ENCODE results near the gene GATAD2A. TPM values are rescaled to one million over a fixed set of nuclear protein-coding genes. Genes with fewer than 3 reads are reported as not detected.
"Not testable (repeated sequence)": the region's sequence is repeated elsewhere in the genome, so short reads cannot be mapped to it uniquely, and the experiment has no call there.

GATAD2A gene
- polyA plus RNA-seq, 4 donors: 38.3 to 53.4 (median 48.4) TPM

DNA sequence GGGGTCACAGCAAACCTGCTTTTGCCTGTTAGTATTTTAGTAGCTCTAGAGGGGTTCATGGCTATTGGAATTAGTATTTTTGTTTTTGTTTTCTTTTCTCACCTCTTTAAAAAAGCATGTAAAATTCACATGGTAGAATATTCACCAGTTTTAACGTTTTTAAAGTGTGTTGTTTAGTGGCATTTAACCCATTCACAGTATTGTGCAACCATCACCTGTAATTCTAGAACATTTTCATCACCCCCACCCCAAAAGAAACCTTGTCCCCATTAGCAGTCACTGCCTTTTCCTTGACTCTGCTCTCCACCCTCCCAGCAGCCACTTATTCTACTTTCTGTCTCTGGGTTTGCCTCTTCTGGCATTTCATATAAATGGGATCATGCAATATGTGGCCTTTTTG, 39.8 kb downstream of the GATAD2A start:
- DNase-seq (ENCODE audit: low read depth in 4 of 4, low spot score in 3 of 4): no peak

DNA sequence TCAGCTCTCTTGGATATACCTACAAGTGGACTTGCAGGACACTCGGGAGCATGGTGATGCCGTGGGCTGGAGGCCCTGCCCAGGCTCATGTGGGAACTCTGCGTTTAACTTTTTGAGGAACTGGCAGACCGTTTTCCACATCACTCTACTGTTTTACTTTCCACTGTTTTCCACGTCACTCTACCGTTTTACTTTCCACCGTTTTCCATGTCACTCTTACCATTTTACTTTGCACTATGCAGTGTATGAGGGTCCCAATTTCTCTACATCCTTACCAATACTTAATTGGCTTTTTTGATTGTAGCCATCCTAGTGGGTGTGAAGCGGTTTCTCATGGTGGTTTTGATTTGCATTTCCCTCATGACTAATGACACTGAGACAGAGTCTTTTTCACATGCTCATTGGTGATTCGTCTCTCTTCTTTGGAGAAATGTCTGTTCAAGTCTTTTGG, 40.5 kb downstream of the GATAD2A start:
- no peak for DNase-seq (ENCODE audit: low read depth in 4 of 4, low spot score in 3 of 4)

DNA sequence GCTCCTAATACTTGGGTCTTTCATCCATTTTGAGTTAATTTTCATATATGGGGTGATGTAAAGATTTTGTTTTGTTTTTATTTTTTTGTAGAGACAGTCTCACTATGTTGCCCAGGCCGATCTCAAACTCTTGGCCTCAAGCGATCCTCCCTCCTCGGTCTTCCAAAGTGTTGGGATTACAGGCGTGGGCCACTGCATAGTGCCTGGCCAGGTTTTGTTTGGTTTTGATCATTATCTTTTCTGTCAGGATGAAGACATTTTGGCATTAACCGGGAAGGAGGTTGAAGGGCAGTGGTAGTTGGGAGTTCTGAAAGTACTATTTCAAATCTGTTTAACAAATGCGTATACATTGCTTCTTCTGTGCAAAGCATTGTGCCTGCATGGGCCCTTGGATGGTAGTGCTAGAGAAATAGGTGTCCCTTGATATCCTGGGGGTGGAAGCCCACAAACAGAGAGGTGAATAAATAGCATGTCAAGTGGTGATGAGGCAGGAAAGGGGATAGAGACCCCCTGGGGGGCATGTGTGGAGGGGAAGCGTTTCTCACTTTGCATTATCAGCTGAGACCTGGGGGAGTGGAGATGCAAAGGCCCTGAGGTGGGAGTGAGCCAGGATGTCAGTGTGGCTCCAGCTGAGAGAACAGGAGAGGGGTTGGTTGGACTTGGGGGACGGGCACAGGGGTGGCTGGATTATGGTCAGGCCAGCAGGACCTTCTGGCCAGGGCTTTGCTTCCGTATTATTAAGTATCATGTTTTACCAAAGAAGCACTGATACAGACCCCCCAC, 41.4 kb downstream of the GATAD2A start:
- DNase-seq (ENCODE audit: low read depth in 4 of 4, low spot score in 3 of 4): no peak

DNA sequence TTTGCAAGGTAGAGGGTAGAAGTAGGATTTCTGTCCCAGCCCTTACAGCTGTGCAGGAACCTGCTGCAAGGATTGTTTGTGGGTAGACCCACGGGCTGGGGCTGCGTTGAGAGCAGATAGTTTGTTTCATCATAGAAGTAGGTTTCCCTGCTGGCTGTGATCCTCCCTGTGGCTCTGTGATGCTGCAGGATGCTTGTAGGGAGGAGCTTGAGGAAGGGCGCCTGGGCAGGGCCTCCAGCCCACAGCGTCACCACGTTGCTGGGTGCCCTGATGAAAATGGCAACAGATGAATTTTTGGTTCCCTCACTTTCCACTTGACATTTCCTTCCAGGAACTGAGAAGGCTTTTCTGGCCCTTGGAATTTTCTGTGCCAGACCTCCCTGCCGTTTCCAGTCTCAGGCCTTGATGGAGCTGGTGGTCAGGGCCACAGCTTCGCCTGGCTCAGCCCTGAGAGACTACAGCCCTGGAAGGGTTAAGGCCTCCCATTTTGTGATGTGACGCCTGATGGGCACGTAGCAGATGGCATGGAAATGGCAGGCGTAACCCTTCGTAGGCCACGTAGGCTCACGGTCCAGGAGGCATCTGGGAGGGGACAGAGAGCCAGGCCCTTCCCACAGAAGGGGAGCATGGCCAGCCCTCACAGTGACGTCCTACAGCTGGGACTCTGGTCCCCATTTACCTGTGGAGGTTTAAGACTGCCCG, 42.2 kb downstream of the GATAD2A start:
- no peak for DNase-seq (ENCODE audit: low read depth in 4 of 4, low spot score in 3 of 4)

DNA sequence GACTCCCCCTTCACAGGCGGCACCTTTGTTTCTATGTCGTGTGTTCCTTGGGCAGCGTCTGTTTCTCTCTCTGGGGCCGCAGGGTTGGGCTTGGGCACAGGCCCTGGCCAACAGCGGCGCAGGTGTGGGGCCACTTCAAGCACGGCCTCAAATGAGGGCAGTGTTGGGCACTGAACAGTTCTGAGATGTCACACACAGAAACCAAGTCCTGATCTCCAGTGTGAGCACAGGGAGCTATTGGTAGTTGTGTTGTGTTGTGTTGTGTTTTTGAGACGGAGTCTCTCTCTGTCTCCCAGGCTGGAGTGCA, 42.7 kb downstream of the GATAD2A start:
- DNase-seq (ENCODE audit: low read depth in 4 of 4, low spot score in 3 of 4): no peak

DNA sequence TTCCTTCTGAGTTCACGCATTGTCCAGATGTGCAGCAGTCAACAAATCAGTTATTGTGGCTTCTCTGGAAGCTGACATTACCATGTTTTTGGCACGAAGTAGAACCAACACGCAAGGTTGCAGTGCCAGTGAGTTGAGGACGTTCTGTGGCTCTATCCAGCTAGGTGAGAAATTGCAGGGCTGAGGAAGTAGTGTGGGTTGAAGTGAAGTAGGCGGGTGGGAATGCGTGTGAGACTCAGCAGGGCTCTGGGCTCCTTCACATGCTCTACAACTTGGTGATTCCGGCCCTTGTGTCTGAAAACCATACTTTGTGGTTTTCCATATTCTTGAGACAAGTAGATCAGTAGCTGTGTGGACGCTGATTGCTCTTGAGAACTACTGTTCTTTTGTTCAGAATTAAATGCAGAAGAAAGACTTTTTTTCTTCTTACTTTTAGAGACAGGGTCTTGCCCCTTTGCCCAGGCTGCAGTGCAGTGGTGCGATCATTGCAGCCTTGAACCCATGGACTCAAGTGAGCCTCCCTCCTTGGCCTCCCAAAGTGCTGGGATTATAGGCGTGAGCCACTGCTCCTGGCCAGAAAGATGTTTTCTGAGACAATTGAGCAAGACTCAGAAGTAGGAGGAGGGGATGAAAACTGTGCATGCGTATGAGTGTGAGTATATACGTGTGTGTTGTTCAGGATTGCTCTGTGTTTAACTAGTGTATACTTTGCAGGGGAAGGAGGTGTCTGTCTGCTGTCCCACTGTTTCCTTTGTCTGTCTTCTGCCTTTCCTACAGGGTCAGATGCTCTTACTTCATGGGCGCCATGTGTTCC, 46.2 kb downstream of the GATAD2A start:
- no peak for DNase-seq (ENCODE audit: low read depth in 4 of 4, low spot score in 3 of 4)

DNA sequence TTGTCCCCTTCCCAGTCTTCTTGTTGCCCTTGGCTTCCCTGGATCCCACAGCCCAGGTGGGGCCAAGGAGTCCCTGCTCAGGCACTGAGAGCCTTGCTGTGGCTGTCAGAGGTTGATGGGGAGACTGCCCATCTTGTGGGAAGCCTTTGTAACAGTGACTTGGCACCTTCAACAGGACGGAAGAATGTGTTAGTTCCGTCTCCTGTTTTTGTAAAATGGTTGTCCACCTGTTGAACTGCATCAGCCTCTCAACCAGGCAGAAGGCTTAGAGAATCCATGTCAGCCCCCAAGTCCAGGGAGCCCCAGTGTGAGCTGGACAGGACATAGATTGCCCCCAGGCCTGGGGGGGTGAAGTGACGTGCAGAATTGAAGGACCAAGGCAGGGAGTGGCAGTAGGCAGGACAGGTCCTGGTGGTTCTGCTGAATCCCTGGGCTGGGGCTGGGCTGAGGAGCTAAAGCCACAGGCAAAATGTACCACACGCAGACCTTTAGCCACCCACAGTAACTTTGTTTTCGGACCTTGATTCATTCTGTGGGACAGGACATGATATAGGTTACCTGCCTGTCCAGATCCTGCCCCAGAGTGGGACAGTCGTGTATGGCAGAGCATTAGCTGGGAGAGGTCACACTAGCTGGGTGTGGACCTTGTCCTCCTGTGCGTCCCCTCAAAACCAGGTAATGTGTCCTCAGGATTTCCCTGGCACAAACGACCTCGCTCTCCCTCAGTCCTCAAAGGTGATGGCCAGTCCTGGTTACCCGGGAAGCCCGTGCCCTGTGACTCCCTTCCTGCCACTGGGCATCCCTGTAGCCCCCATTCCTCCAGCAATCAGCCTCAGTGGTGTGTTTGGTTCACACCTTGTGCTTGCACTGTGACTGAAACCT, 47.0 kb downstream of the GATAD2A start:
- DNase-seq (ENCODE audit: low read depth in 4 of 4, low spot score in 3 of 4): no peak

DNA sequence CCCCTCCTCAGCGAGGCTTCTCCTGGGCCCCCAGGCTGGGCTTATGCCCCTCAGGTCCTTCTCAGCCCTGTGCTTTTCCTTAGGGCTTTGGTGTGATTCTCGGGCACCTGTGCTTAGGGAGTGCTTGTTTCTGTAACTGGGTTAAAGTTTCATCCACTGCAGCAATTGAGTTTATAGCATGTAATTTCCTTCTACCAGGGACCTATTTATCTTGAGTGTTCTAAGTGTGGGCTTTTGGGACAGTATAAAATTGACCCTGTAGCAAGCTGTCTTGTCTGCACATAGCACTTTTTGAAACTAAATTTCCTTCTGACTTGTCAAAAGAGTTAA, 47.6 kb downstream of the GATAD2A start:
- no peak for DNase-seq (ENCODE audit: low read depth in 4 of 4, low spot score in 3 of 4)

DNA sequence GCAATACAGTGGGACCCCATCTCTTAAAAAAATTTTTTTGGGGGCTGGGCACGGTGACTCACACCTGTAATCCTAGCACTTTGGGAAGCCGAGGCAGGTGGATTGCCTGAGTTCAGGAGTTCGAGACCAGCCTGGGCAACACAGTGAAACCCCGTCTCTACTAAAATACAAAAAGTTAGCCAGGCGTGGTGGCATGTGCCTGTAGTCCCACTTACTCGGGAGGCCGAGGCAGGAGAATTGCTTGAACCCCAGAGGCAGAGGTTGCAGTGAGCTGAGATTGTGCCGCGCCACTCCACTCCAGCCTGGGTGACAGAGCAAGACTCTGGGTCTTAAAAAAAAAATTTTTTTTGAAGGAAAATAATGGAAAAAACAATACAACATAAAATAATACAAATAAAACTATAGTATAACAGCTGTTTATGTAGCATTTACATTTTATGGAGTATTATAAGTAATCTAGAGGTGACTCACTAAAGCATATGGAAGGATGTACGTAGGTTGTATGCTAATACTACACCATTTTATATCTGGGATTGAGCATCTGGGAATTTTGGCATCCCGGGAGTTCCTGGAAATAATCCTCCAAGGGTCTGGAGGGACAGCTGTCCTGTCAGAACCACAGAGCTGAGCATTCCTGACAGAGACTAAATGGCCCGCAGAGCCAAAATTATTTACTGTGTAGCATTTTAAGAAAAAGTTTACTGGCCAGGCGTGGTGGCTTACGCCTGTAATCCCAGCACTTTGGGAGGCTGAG, 49.9 kb downstream of the GATAD2A start:
- DNase-seq (ENCODE audit: low read depth in 4 of 4, low spot score in 3 of 4): not testable (repeated sequence)

DNA sequence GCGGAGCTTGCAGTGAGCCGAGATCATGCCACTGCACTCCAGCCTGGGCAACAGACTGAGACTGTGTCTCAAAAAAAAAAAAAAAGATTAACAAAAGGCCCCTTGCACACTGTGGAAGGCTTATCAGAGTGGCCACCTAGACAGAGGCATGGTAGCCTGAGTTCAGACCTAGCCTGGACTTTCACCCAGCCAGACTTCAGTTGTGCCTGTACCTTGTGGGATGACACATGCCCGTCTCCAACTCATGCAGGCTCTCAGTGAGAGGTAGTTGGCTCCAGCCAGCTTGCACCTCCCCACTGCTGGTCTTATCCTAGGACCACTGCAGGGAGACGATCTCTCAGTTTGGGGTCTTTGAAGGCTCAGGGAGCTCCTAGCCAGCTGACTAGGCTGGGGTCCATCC, 52.2 kb downstream of the GATAD2A start:
- no peak for DNase-seq (ENCODE audit: low read depth in 4 of 4, low spot score in 3 of 4)

DNA sequence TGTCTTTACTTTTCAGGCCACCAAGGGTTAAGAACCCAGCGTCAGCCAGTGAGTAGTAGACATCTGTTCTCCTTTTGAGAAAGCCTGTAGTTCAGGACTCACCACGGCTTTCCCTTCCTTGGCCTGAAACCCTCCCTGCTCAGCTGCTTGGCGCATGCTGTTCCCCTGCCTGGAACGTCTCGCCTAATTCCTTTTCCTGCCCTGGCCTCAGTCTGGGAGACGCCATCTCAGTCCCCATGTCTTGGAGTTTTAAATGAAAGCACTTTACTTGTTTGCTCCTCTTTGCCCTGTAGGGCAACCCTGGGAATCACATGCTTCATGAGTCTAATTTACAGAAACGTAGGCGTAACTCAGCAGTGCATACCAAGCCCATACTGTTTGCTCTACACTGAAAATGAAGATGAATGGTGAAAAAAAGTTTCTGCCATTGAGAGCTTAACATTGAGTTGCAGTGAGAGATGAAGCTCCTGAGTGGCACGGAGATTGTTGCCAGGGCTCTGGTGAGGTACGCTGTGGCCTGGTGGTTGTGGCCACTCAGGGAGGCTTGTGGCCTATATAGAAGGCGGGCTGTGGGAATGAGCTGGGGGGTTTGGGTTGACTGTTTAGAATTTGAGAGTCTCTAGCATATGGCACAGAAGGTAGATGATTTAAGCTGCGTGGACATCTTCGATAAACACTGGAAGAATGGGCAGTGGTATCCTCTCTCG, 52.8 kb downstream of the GATAD2A start:
- DNase-seq (ENCODE audit: low read depth in 4 of 4, low spot score in 3 of 4): no peak

DNA sequence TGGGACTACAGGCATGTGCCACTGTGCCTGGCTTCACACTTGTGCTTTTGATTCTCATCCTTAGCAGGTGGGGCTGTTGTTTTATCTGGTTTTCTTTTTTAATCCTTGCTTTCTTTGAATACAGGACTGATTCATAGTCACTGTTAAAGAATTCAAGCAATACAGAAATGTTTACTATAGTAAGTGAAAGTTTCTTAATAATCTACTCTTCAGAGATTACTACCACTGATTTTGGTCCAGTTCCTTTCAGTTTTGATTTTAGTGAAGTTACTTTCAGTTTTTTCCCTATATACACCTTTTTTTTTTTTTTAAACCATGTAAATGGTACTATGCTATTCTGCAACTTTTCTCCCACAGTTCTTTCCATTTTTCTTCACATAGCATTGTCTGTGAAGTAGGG, 53.6 kb downstream of the GATAD2A start:
- no peak for DNase-seq (ENCODE audit: low read depth in 4 of 4, low spot score in 3 of 4)

DNA sequence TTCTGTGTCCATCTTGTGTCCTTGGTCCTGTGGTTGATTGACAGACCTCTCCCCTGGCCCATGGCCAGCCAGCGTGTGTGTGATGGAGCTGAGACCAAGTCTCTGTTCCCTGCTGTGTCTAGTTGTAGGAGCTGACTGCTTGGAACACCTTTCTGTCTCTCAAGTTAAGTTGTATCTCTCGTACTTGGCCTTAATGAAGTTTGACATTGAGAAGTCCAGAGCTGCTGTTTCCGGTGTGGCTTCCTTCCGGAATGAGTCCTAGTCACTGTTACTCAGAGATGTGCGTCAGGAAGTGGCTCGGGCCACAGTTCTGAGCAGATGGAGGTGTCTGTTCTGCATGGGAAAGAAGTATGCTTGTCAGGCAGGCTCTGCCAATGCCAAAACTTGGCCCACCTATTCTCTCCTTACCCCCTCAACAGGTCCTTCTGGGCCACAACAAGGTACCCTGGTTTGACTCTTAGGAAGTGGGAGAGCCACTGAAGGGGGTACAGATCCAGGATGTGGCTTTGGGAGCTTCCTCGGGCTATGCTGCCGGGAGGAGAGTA, 54.3 kb downstream of the GATAD2A start:
- no peak for DNase-seq (ENCODE audit: low read depth in 4 of 4, low spot score in 3 of 4)

DNA sequence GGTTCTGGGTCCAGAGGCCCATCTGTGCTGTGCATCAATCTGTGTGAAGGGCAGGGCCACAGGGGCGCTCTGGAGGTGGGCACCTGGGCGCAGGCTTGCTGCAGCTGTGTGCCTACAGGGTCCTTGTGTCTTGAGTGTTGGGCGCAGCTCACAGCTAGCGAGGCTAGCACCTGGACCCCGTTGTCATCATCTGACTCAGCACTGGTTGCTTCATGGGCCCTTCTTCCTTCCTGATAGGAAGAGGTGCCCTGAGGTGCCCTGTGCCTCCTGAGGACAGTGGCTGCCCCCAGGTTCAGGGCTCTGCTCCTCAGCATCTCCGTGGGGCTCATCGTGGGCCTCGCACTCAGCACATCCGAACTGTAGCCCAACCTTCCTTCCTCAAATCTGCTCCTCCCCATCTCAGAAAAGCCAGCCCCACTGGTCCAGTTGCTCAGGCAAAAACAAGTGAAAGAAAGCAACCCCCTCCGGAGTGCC, 54.8 kb downstream of the GATAD2A start:
- DNase-seq (ENCODE audit: low read depth in 4 of 4, low spot score in 3 of 4): no peak

DNA sequence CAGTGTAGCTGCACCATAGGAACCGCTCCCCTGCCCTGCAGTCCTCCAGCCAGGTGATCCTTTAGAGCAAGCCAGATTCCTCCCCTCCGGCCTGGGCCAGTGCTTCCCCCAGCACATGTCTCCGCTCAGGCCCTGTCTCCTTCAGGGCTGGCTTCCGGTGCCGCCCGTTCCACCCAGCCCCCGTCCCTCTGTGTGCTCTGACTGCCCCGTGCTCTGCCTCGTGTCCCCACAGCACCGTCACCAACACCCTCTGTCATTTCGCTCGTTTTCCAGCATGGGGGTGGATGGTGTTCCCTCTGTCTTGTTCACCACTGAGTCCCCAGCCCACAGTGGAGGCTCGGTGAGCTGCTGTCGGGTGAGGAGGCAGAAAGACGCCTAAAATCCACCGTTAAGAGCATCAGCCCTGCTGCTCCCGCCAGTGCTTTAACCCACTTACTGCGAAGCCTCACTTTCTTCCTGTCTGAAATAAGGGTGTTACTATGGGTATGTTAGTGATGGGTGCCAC, 55.3 kb downstream of the GATAD2A start:
- no peak for DNase-seq (ENCODE audit: low read depth in 4 of 4, low spot score in 3 of 4)

DNA sequence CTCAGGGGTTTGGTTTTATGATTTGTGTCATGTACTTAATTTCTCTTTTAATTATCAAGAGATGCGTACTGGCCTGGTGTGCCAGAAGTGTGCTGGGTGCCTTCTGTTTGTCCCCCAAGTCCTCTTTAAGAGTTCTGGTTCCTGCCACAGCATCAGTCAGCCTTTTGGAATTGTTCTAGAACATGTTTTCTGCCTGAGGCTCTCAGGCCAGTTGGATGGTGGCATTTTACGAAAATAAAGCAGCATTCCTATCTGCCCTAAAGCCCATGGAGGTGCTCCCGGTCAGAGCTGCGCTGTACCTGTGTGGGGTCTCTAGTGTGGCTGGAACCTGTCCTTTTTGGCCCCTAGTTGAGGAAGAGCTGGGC, 55.8 kb downstream of the GATAD2A start:
- no peak for DNase-seq (ENCODE audit: low read depth in 4 of 4, low spot score in 3 of 4)

DNA sequence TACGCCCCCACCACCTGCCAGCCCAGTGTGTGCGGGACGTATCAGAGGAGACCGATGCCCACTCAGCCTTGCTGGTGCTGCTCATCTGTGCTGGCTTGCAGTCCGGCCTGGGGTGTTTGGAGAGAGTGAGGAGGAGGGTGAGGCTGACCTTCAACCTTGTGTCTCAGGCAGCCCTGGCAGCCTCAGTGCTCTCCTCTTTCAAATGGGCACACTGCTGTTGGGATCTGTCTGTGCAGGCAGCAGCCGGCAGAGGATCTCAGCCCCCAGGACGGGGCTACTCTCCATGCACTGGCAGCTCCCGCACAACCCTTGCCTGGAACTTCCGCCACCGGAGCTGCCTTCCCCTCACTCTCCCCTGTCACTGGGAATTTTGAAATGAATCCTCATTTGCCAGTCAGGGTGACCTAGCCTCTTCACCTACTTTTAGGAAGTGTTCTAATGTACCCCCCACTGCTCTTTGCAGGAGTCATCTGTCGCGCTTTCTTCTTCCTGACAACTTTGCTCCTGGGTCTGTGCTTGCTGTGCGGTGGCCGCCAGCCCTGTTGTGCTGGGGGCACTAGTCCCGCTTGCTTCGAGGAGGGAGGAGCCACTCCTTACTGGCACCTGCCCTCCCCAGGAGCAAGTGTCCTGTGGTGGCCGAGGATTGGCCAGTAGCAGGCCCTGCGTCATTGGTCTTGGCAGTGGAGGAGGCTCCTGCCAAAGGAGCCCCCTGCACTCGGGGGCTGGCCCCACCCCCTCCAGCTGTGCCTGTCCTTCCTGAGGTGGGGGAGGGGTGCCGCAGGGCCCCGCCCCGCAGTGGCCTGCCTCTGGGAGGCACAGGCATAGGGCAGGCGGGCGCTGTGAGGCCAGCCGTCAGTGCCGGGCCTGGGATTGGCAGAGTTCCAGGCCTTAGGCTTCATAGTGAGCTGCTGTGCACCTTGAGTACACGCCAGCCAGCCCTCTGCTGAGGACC, 56.5 kb downstream of the GATAD2A start:
- peak; percentile 56 to 74 (median 70) for DNase-seq (ENCODE audit: low read depth in 4 of 4, low spot score in 3 of 4)

All from left renal pelvis (tissue), 4 donors.